HepG2 (cell line): ENCODE results near the gene CBY1. TPM values are rescaled to one million over a fixed set of nuclear protein-coding genes. Genes with fewer than 3 reads are reported as not detected.

Experiments
- GABPA ChIP-seq, 2 experiments: IDR thresholded peaks; 2 replicates each; pipeline ENCODE4 v1.6.1; 2011 to 2016; ENCODE audit warnings: low read depth in 2 of 2, low read length in 1 of 2, missing biosample characterization in 1 of 2, missing genetic modification characterization in 1 of 2
- GPBP1L1 ChIP-seq: sonication (generic); formaldehyde crosslinking; IDR thresholded peaks from 2 replicates; pipeline ENCODE4 v1.5.0; 2020; ENCODE audit warnings: mild to moderate bottlenecking, missing genetic modification reagents
- HMGXB3 ChIP-seq: sonication (generic); formaldehyde crosslinking; IDR thresholded peaks from 2 replicates; pipeline ENCODE4 v1.4.0; 2020; ENCODE audit warnings: missing genetic modification reagents, borderline replicate concordance
- HNRNPK ChIP-seq: fragments of 200-400 bp; formaldehyde crosslinking; IDR thresholded peaks from 2 replicates; pipeline ENCODE4 v1.6.1; 2018; ENCODE audit warnings: low read length, low read depth, moderate library complexity, mild to moderate bottlenecking; ENCODE audit not compliant: poor library complexity, severe bottlenecking
- KDM2A ChIP-seq: sonication (generic); formaldehyde crosslinking; IDR thresholded peaks from 2 replicates; pipeline ENCODE4 v1.4.0; 2020; ENCODE audit warnings: low read depth, missing genetic modification reagents, borderline replicate concordance
- MEIS1 ChIP-seq: sonication (generic); formaldehyde crosslinking; IDR thresholded peaks from 2 replicates; pipeline ENCODE4 v1.9.0; 2021; ENCODE audit warnings: mild to moderate bottlenecking, missing genetic modification reagents, moderate library complexity, borderline replicate concordance
- POGZ ChIP-seq: sonication (generic); formaldehyde crosslinking; IDR thresholded peaks from 2 replicates; pipeline ENCODE4 v1.4.0; 2020; ENCODE audit warnings: mild to moderate bottlenecking, missing genetic modification reagents
- REST ChIP-seq, 2 experiments: IDR thresholded peaks; 2 replicates each; pipeline ENCODE4 v1.6.1; 2011 to 2012; ENCODE audit warnings: low read length in 2 of 2, borderline replicate concordance in 1 of 2, low read depth in 1 of 2, mild to moderate bottlenecking in 1 of 2, moderate library complexity in 1 of 2
- TEAD2 ChIP-seq: sonication (generic); formaldehyde crosslinking; IDR thresholded peaks from 2 replicates; pipeline ENCODE4 v1.9.0; 2021; ENCODE audit warnings: missing genetic modification reagents
- ZNF382 ChIP-seq: sonication (generic); formaldehyde crosslinking; IDR thresholded peaks from 2 replicates; pipeline ENCODE4 v1.5.0; 2020; ENCODE audit warnings: missing genetic modification reagents, mild to moderate bottlenecking, borderline replicate concordance
- ZNF550 ChIP-seq: sonication (generic); formaldehyde crosslinking; IDR thresholded peaks from 2 replicates; pipeline ENCODE4 v1.4.0; 2020; ENCODE audit warnings: mild to moderate bottlenecking, missing genetic modification reagents, borderline replicate concordance
- polyA plus RNA-seq, 8 experiments: library from polyadenylated mRNA; depleted of rRNA in 3 of 8; stranded (reverse) in 7 of 8; unstranded in 1 of 8; fragments of >200 nt; fragmentation: Illumina TruSeq in 4 of 8; extraction: Trizol in 4 of 8; gene quantifications; 2 replicates each; pipeline versions ENCODE4 v1.2.1 to v1.2.3, GENCODE V29; 2011 to 2016; ENCODE audit warnings: low read depth in 4 of 8, missing spikeins in 1 of 8, mixed read lengths in 1 of 8; ENCODE audit not compliant: insufficient read depth in 1 of 8
- total RNA-seq, 5 experiments: library from RNA; depleted of rRNA; stranded (reverse); fragments of >200 nt; fragmentation: Illumina TruSeq; extraction: Trizol; gene quantifications; 2 replicates each; pipeline ENCODE4 v1.2.3, GENCODE V29; 2016; ENCODE audit warnings: low read depth in 1 of 5

The CBY1 gene
- total and polyA plus RNA-seq, 2 of the 13 experiments (the other 11 are each of a cell fraction or from before 2014, with no cell fraction given): 19.7 to 20.3 TPM

GRCh38 chr22:38638216-38638615, 18.2 kb upstream of the CBY1 start (continued):
- no peak for TF ChIP-seq HMGXB3
- TF ChIP-seq TEAD2 (CRISPR knock-in tag): no peak
- TF ChIP-seq GABPA (IDR thresholded peaks at IDR 0.05; ENCODE audit: low read depth, low read length): no peak
- no peak for TF ChIP-seq GABPA (CRISPR knock-in tag; IDR thresholded peaks at IDR 0.05; ENCODE audit: low read depth)
- no peak for TF ChIP-seq KDM2A (CRISPR knock-in tag)
- TF ChIP-seq ZNF382: no peak
- TF ChIP-seq HNRNPK: no peak
- TF ChIP-seq MEIS1 (CRISPR knock-in tag): no peak
- TF ChIP-seq GPBP1L1: no peak
- TF ChIP-seq POGZ: no peak
- no peak for TF ChIP-seq ZNF550
- no peak for TF ChIP-seq REST (IDR thresholded peaks at IDR 0.05; ENCODE audit: borderline replicate concordance in 1 of 2, low read depth in 1 of 2, low read length in 2 of 2)
